Left lung (tissue), 10 donors: ENCODE data around the gene ALOX5AP. TPM values are rescaled to one million over a fixed set of nuclear protein-coding genes. Genes with fewer than 3 reads are reported as not detected.
A peak's percentile ranks its signal among the peaks of the same experiment; 100 is the strongest.

Experiments
- ATAC-seq: fragments of 200-7000 bp; cut with Tn5 transposase; one replicate; pipeline ENCODE4 v1.9.1; 2020; ENCODE audit warnings: moderate library complexity
- DNase-seq, 4 donors: peaks; one replicate each; pipeline ENCODE4 v3.0.0-alpha.2; 2013 to 2020
- H3K27ac ChIP-seq, 2 donors: fragments of 200-600 bp; sonication (generic) in 1 of 2; one replicate each; pipeline versions ENCODE4 v1.5.0 to v1.8.0; 2020 to 2021
- H3K27me3 ChIP-seq, 2 donors: fragments of 200-600 bp; sonication (generic) in 1 of 2; one replicate each; pipeline versions ENCODE4 v1.5.0 to v1.8.0; 2020 to 2021
- H3K36me3 ChIP-seq, 2 donors: fragments of 200-600 bp; sonication (generic) in 1 of 2; one replicate each; pipeline versions ENCODE4 v1.5.0 to v1.8.0; 2020 to 2021
- H3K4me1 ChIP-seq, 2 donors: fragments of 200-600 bp; one replicate each; pipeline ENCODE4 v1.8.0; 2021
- H3K4me3 ChIP-seq, 2 donors: fragments of 200-600 bp; sonication (generic) in 1 of 2; one replicate each; pipeline versions ENCODE4 v1.5.0 to v1.8.0; 2020 to 2021; ENCODE audit warnings: mild to moderate bottlenecking in 1 of 2
- H3K9me3 ChIP-seq, 2 donors: fragments of 200-600 bp; sonication (generic) in 1 of 2; one replicate each; pipeline versions ENCODE4 v1.5.0 to v1.8.0; 2020 to 2021
- CTCF ChIP-seq, 2 donors: fragments of 200-600 bp; sonication (generic) in 1 of 2; IDR thresholded peaks; one replicate each; pipeline versions ENCODE4 v1.5.0 to v1.8.0; 2021; ENCODE audit warnings: antibody characterized with exemption in 2 of 2
- intact Hi-C, 2 donors: fragments of 100-400 bp; cut with DNase I; formaldehyde crosslinking; loops; one replicate each; pipeline versions ENCODE4 v1.11.2 to v1.14.2; 2022
- polyA plus RNA-seq, 6 donors: library from polyadenylated mRNA; unstranded; fragments of 120-200 nt; gene quantifications; one replicate each; pipeline ENCODE4 v1.2.1, GENCODE V29; 2013; ENCODE audit not compliant: insufficient read length in 6 of 6
- total RNA-seq, 2 donors: library from RNA; stranded (reverse); fragmentation: NEBNext Ultra II Directional; extraction: Animal tissue kit (Norgen Biotek cat#: 25700); gene quantifications; one replicate each; pipeline ENCODE4 v1.2.1, GENCODE V29; 2021
- donor health status: DM: no; HTN: yes; CAD: no.
- donor health status: DM: no; HTN: no; CAD: no.

ALOX5AP gene
- total and polyA plus RNA-seq, 8 donors = 2.6 to 201 (median 4.9) TPM

GRCh38 chr13:30739761-30740642, 4.7 kb downstream of the ALOX5AP start:
- peaks cover 0 to 4% of the 10 kb centered on the region in 2 donors for H3K36me3 ChIP-seq
- H3K4me3 ChIP-seq = peak overlapping the region in 1 of 2 donors; percentile 50
- H3K27ac ChIP-seq = peak overlapping the region; percentile 64 to 82
- ATAC-seq = peak; percentile 20
- H3K4me1 ChIP-seq = peaks cover 20 to 79% of the 10 kb centered on the region in 2 donors
- intact Hi-C loops = no loop called here
- TF ChIP-seq CTCF (IDR thresholded peaks at IDR 0.05) = no peak
- no peaks in the 10 kb centered on the region for H3K27me3 ChIP-seq
- H3K9me3 ChIP-seq = no peaks in the 10 kb centered on the region
- DNase-seq = no peak

- H3K9me3 ChIP-seq = no peaks in the 10 kb centered on the region
- peaks cover 30 to 96% of the 10 kb centered on the region in 2 donors for H3K4me1 ChIP-seq
- no peaks in the 10 kb centered on the region for H3K27me3 ChIP-seq
- intact Hi-C loops = no loop called here
- TF ChIP-seq CTCF (IDR thresholded peaks at IDR 0.05) = no peak
- DNase-seq (no peak), ATAC-seq (no peak)
- peaks cover 0 to 15% of the 10 kb centered on the region in 2 donors for H3K36me3 ChIP-seq
- peak overlapping the region; percentile 41 to 83 for H3K27ac ChIP-seq
- no peak overlapping the region for H3K4me3 ChIP-seq
These were observed 7.6 kb downstream of the ALOX5AP start for GRCh38 chr13:30742901-30743300.

GRCh38 chr13:30743319-30744055, 8.1 kb downstream of the ALOX5AP start:
- H3K27me3 ChIP-seq = no peaks in the 10 kb centered on the region
- H3K36me3 ChIP-seq = peaks cover 0 to 15% of the 10 kb centered on the region in 2 donors
- no peak for DNase-seq
- TF ChIP-seq CTCF (IDR thresholded peaks at IDR 0.05) = no peak
- H3K9me3 ChIP-seq = no peaks in the 10 kb centered on the region
- no peak overlapping the region for H3K4me3 ChIP-seq
- intact Hi-C loops = no loop called here
- peak; percentile 74 for ATAC-seq
- peaks cover 30 to 96% of the 10 kb centered on the region in 2 donors for H3K4me1 ChIP-seq
- H3K27ac ChIP-seq = peak overlapping the region; percentile 41 to 83

GRCh38 chr13:30744056-30744680, 8.8 kb downstream of the ALOX5AP start:
- peaks cover 30 to 95% of the 10 kb centered on the region in 2 donors for H3K4me1 ChIP-seq
- DNase-seq (peak in 2 of 4 donors; percentile 71 to 83), ATAC-seq (peak; percentile 51)
- peak overlapping the region; percentile 41 to 83 for H3K27ac ChIP-seq
- no peak overlapping the region for H3K4me3 ChIP-seq
- H3K27me3 ChIP-seq = no peaks in the 10 kb centered on the region
- peaks cover 0 to 19% of the 10 kb centered on the region in 2 donors for H3K36me3 ChIP-seq
- intact Hi-C loops = no loop called here
- H3K9me3 ChIP-seq = no peaks in the 10 kb centered on the region
- no peak for TF ChIP-seq CTCF (IDR thresholded peaks at IDR 0.05)
